22Rv1 (cell line): ENCODE data around the gene ASB13.

Experiments used
- CTCF ChIP-seq: fragments of 450-650 bp; IDR thresholded peaks from 2 replicates; pipeline ENCODE4 v1.5.1; 2017; ENCODE audit warnings: mild to moderate bottlenecking
- ZFX ChIP-seq: fragments of 450-650 bp; IDR thresholded peaks from 2 replicates; pipeline ENCODE4 v1.6.1; 2017; ENCODE audit warnings: antibody characterized with exemption, borderline replicate concordance

GRCh38 chr10:5645944-5646617 lies 20.3 kb downstream of the ASB13 start:
- TF ChIP-seq CTCF (no peak), ZFX (no peak)
